B cell (primary cell): ENCODE data around the gene HSD3B1. TPM values are rescaled to one million over a fixed set of nuclear protein-coding genes. Genes with fewer than 3 reads are reported as not detected.

Experiments used
- ATAC-seq: fragments of 200-7000 bp; cut with Tn5 transposase; one replicate; pipeline ENCODE4 v1.10.0; 2021; ENCODE audit warnings: low read depth, mild to moderate bottlenecking, moderate number of reproducible peaks, moderate library complexity
- CTCF ChIA-PET: fragments of 350-600 bp; sonication (Branson Sonifier 250); formaldehyde crosslinking; loops from one replicate; lab custom pipeline; 2021; ENCODE audit warnings: antibody characterized with exemption, inconsistent platforms; lab: Charles Lee
- POLR2A ChIA-PET: fragments of 350-600 bp; sonication (Branson Sonifier 250); formaldehyde crosslinking; loops from one replicate; lab custom pipeline; 2021; ENCODE audit warnings: antibody characterized with exemption; lab: Charles Lee
- DNase-seq: peaks from one replicate; pipeline ENCODE4 v3.0.0; 2013
- H2AFZ ChIP-seq: 2 replicates; pipeline ENCODE4 v1.6.1; 2012; ENCODE audit warnings: mild to moderate bottlenecking, low read depth, low read length; ENCODE audit not compliant: insufficient read depth, poor library complexity, severe bottlenecking
- H3K27ac ChIP-seq, 2 donors: 1 replicate in 1 of 2; 2 replicates in 1 of 2; pipeline ENCODE4 v1.5.1; 2012 to 2013; ENCODE audit warnings: low read length in 2 of 2, mild to moderate bottlenecking in 2 of 2, moderate library complexity in 1 of 2
- H3K27me3 ChIP-seq, 4 experiments: fragments of 200-600 bp in 1 of 4; sonication (generic) in 1 of 4; replicated peaks in 1 of 4; 1 replicate in 2 of 4; 2 replicates in 2 of 4; pipeline versions ENCODE4 v1.6.1 to v1.7.0; 2013 to 2016; ENCODE audit warnings: low read length in 3 of 4, mild to moderate bottlenecking in 2 of 4, mixed read lengths in 1 of 4, moderate library complexity in 1 of 4; ENCODE audit not compliant: insufficient read depth in 4 of 4, control insufficient read depth in 3 of 4; ENCODE audit errors: control extremely low read depth in 1 of 4
- H3K36me3 ChIP-seq, 2 experiments: replicated peaks in 1 of 2; 1 replicate in 1 of 2; 2 replicates in 1 of 2; pipeline versions ENCODE4 v1.6.1 to v1.7.1; 2013; ENCODE audit warnings: low read length in 1 of 2; ENCODE audit not compliant: insufficient read depth in 2 of 2, control insufficient read depth in 1 of 2; ENCODE audit errors: control extremely low read depth in 1 of 2, extremely low read depth in 1 of 2
- H3K4me1 ChIP-seq, 2 donors: fragments of 200-600 bp in 1 of 2; sonication (generic) in 1 of 2; 1 replicate in 1 of 2; 2 replicates in 1 of 2; pipeline versions ENCODE4 v1.5.1 to v1.6.1; 2013 to 2017; ENCODE audit warnings: low read length in 2 of 2; ENCODE audit not compliant: control insufficient read depth in 2 of 2, insufficient read depth in 2 of 2
- H3K4me2 ChIP-seq: replicated peaks from 2 replicates; pipeline ENCODE3; 2012; ENCODE audit warnings: mild to moderate bottlenecking, low read depth, low read length; ENCODE audit not compliant: poor library complexity, severe bottlenecking
- H3K4me3 ChIP-seq, 5 experiments: fragments of 200-600 bp in 1 of 5; sonication (generic) in 1 of 5; 1 replicate in 3 of 5; 2 replicates in 2 of 5; pipeline versions ENCODE4 v1.5.1 to v1.7.0; 2011 to 2016; ENCODE audit warnings: low read length in 4 of 5, mild to moderate bottlenecking in 4 of 5, low read depth in 2 of 5, control low read depth in 1 of 5, moderate library complexity in 1 of 5; ENCODE audit not compliant: insufficient read depth in 1 of 5; ENCODE audit errors: control extremely low read depth in 1 of 5, extremely low read depth in 1 of 5
- H3K79me2 ChIP-seq: fragments of 200-600 bp; sonication (generic); one replicate; pipeline ENCODE4 v1.6.0; 2016; ENCODE audit warnings: low read length; ENCODE audit not compliant: control insufficient read depth, insufficient read depth
- H3K9ac ChIP-seq: fragments of 200-600 bp; sonication (generic); 2 replicates; pipeline ENCODE4 v1.6.1; 2017; ENCODE audit warnings: mild to moderate bottlenecking, low read length, moderate library complexity
- H3K9me3 ChIP-seq, 3 donors: one replicate each; pipeline versions ENCODE4 v1.6.1 to v1.7.1; 2013; ENCODE audit warnings: low read length in 2 of 3; ENCODE audit not compliant: control insufficient read depth in 2 of 3, insufficient read depth in 1 of 3; ENCODE audit errors: control extremely low read depth in 1 of 3
- H4K20me1 ChIP-seq: 2 replicates; pipeline ENCODE4 v1.6.0; 2012; ENCODE audit warnings: mild to moderate bottlenecking, low read length; ENCODE audit not compliant: insufficient read depth, control insufficient read depth, poor library complexity, severe bottlenecking
- H3K27ac Mint-ChIP-seq: one replicate; pipeline ENCODE4 v1.8.0; 2021; ENCODE audit warnings: mixed read lengths
- H3K27me3 Mint-ChIP-seq: one replicate; pipeline ENCODE4 v1.8.0; 2021; ENCODE audit warnings: mixed read lengths
- H3K4me1 Mint-ChIP-seq: one replicate; pipeline ENCODE4 v1.8.0; 2021; ENCODE audit warnings: mixed read lengths
- H3K4me3 Mint-ChIP-seq: one replicate; pipeline ENCODE4 v1.8.0; 2021; ENCODE audit warnings: mixed read lengths
- H3K9me3 Mint-ChIP-seq: one replicate; pipeline ENCODE4 v1.8.0; 2022; ENCODE audit warnings: mixed read lengths; ENCODE audit not compliant: insufficient read depth
- EZH2 ChIP-seq: IDR thresholded peaks from 2 replicates; pipeline ENCODE4 v1.6.1; 2012; ENCODE audit warnings: borderline replicate concordance, low read depth, mild to moderate bottlenecking, moderate library complexity, low read length; ENCODE audit not compliant: insufficient read depth, poor library complexity, severe bottlenecking
- WGBS: methylation state at CpG from one replicate; pipeline ENCODE4 v1.1.5; 2013; ENCODE audit warnings: missing lambda C conversion rate; ENCODE audit not compliant: insufficient coverage; 5-methylcytosine and 5-hydroxymethylcytosine counted together
- intact Hi-C: fragments of 100-400 bp; cut with micrococcal nuclease; formaldehyde crosslinking; loops from one replicate; pipeline ENCODE4 v1.10.0; 2022
- polyA plus RNA-seq: library from polyadenylated mRNA; depleted of rRNA; stranded (reverse); fragments of >200 nt; gene quantifications from 2 replicates; pipeline ENCODE4 v1.2.3, GENCODE V29; 2012
- total RNA-seq, 2 donors: library from RNA; stranded (reverse); fragments of 120-200 nt in 1 of 2; gene quantifications; 1 replicate in 1 of 2; 2 replicates in 1 of 2; pipeline versions ENCODE4 v1.2.3 to v1.2.4, GENCODE V29; 2013 to 2022
- TF ChIP-seq, protein P1 (sequence below): fragments of 200-600 bp; IDR thresholded peaks from one replicate; pipeline ENCODE4 v1.8.0; 2022; ENCODE audit warnings: antibody characterized with exemption, mild to moderate bottlenecking

The HSD3B1 gene
- total and polyA plus RNA-seq, 2 donors (not counting 1 experiment from before 2014, with no cell fraction given) = not detected

DNA sequence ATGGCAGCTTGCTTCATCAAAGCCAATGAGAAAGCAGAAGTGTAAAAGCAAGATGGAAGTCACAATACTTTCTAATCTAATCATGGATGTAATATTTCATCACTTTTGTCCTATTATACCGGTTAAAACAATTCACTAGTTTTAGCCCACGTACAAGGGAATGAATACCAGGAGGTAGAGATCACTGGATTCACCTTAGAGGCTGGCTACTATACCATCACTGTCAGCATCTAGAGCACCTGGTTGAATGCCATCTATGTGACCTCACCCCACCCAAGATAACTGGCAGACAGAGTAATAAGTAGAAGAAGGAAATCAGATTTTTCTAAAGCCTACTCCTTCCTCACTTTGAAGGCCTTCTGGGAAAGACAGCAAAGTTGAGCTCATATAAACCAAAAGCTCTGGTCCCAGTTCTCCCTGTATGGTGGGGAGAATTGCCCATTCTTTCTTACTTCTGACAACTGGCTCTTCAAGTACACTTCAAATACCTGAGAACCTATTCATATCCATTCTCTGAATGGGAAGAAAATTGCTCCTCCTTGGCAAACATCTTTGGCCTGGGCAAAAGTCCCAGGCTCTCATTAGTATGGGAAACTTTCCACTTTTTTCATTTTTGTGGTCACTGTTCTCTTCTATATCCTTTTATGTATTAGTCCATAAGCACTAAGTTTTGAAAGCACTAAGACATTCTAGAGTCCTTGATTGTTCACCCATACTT, 24.8 kb downstream of the HSD3B1 start:
- Histone ChIP-seq H3K4me2 (no peak overlapping the region), H3K27me3 (peaks cover 0 to 6% (median 0%) of the 10 kb centered on the region in 4 experiments), H2AFZ (no peak overlapping the region), H3K79me2 (no peaks in the 10 kb centered on the region), H3K4me1 (no peaks in the 10 kb centered on the region), H3K9me3 (peaks cover 0 to 10% (median 0%) of the 10 kb centered on the region in 3 donors), H4K20me1 (no peaks in the 10 kb centered on the region), H3K4me3 (no peak overlapping the region), H3K36me3 (no peaks in the 10 kb centered on the region), H3K27ac (no peak overlapping the region), H3K9ac (no peak overlapping the region)
- Mint-ChIP-seq H3K4me3 (no peak overlapping the region), H3K27ac (no peak overlapping the region), H3K27me3 (peaks cover 22% of the 10 kb centered on the region), H3K4me1 (no peaks in the 10 kb centered on the region), H3K9me3 (peaks cover 4% of the 10 kb centered on the region)
- CTCF ChIA-PET = no interaction called here
- ATAC-seq = no peak
- intact Hi-C loops = no loop called here
- no peak for DNase-seq
- no peak for TF ChIP-seq EZH2
- TF ChIP-seq, protein P1, sequence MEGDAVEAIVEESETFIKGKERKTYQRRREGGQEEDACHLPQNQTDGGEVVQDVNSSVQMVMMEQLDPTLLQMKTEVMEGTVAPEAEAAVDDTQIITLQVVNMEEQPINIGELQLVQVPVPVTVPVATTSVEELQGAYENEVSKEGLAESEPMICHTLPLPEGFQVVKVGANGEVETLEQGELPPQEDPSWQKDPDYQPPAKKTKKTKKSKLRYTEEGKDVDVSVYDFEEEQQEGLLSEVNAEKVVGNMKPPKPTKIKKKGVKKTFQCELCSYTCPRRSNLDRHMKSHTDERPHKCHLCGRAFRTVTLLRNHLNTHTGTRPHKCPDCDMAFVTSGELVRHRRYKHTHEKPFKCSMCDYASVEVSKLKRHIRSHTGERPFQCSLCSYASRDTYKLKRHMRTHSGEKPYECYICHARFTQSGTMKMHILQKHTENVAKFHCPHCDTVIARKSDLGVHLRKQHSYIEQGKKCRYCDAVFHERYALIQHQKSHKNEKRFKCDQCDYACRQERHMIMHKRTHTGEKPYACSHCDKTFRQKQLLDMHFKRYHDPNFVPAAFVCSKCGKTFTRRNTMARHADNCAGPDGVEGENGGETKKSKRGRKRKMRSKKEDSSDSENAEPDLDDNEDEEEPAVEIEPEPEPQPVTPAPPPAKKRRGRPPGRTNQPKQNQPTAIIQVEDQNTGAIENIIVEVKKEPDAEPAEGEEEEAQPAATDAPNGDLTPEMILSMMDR = no peak
- WGBS = no CpG with 5 or more reads among the region's 2 CpGs
- POLR2A ChIA-PET = no interaction called here

DNA sequence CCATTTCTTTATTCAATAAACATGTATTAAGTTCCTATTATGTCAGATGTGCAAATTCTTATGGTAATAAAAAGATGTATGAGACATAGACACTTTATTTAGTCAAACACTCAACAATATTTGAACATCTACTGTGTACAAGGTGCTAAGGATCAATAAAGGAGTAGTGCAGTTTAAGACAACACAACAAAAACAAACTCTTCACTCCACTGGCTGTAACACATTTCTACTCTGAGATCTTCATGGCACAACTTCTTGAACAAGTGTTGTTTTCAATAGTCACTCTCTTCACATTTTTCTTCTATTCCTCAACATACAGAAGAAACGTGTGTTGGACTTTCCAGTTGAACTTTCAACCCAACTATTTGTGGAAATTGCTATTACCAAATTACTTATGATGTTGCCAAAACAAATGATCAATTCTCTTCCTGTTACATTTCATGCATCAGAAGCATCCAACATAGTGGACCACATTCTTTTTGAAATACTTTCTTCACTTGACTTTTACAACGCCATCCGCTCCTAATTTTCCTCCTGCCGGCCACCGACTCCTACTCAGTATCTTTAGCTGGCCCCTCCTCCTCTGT, 25.4 kb downstream of the HSD3B1 start:
- no peaks in the 10 kb centered on the region for H3K36me3 ChIP-seq
- CTCF ChIA-PET = no interaction called here
- peaks cover 0 to 6% (median 0%) of the 10 kb centered on the region in 4 experiments for H3K27me3 ChIP-seq
- DNase-seq (no peak), ATAC-seq (no peak)
- no peak overlapping the region for H2AFZ ChIP-seq
- 84% methylated on average over 5 of the region's 5 CpGs for WGBS
- H4K20me1 ChIP-seq = no peaks in the 10 kb centered on the region
- H3K27ac Mint-ChIP-seq = no peak overlapping the region
- H3K4me3 ChIP-seq = no peak overlapping the region
- intact Hi-C loops = no loop called here
- H3K27ac ChIP-seq = no peak overlapping the region
- H3K4me2 ChIP-seq = no peak overlapping the region
- H3K9me3 ChIP-seq = peaks cover 0 to 7% (median 0%) of the 10 kb centered on the region in 3 donors
- H3K4me1 Mint-ChIP-seq = no peaks in the 10 kb centered on the region
- no peak overlapping the region for H3K9ac ChIP-seq
- peaks cover 4% of the 10 kb centered on the region for H3K9me3 Mint-ChIP-seq
- H3K79me2 ChIP-seq = no peaks in the 10 kb centered on the region
- peaks cover 22% of the 10 kb centered on the region for H3K27me3 Mint-ChIP-seq
- no peaks in the 10 kb centered on the region for H3K4me1 ChIP-seq
- POLR2A ChIA-PET = no interaction called here
- no peak overlapping the region for H3K4me3 Mint-ChIP-seq
- TF ChIP-seq EZH2 = no peak
- TF ChIP-seq, protein P1 = no peak
